ENCODE data around the gene ARID1B. TPM values are rescaled to one million over a fixed set of nuclear protein-coding genes. Genes with fewer than 3 reads are reported as not detected.

The ARID1B gene
- total RNA-seq, 4 donors from 2014 or later: 70.5 to 135 (median 78.2) TPM

GRCh38 chr6:156862711-156863110 lies 85.5 kb downstream of the ARID1B start:
- no peak for ATAC-seq (ENCODE audit: low FRiP score)
- no peak for TF ChIP-seq CTCF (IDR thresholded peaks at IDR 0.05)
- DNase-seq (ENCODE audit: low spot score): no peak

- DNase-seq (ENCODE audit: low spot score) (no peak), ATAC-seq (ENCODE audit: low FRiP score) (no peak)
- no peak for TF ChIP-seq CTCF (IDR thresholded peaks at IDR 0.05)
Observed at GRCh38 chr6:156863504-156863903, 86.3 kb downstream of the ARID1B start.

GRCh38 chr6:156864557-156864956 lies 87.4 kb downstream of the ARID1B start:
- no peak for DNase-seq (ENCODE audit: low spot score)
- ATAC-seq (ENCODE audit: low FRiP score): no peak
- TF ChIP-seq CTCF (IDR thresholded peaks at IDR 0.05): no peak

GRCh38 chr6:156865019-156865629 lies 87.9 kb downstream of the ARID1B start:
- no peak for DNase-seq (ENCODE audit: low spot score)
- no peak for ATAC-seq (ENCODE audit: low FRiP score)
- no peak for TF ChIP-seq CTCF (IDR thresholded peaks at IDR 0.05)

- DNase-seq (ENCODE audit: low spot score): no peak
- TF ChIP-seq CTCF (IDR thresholded peaks at IDR 0.05): no peak
- no peak for ATAC-seq (ENCODE audit: low FRiP score)
Observed at GRCh38 chr6:156866220-156867015, 89.2 kb downstream of the ARID1B start.

- ATAC-seq (ENCODE audit: low FRiP score): no peak
- no peak for DNase-seq (ENCODE audit: low spot score)
- no peak for TF ChIP-seq CTCF (IDR thresholded peaks at IDR 0.05)
Observed at GRCh38 chr6:156867121-156867520, 89.9 kb downstream of the ARID1B start.

- DNase-seq (ENCODE audit: low spot score): no peak
- no peak for TF ChIP-seq CTCF (IDR thresholded peaks at IDR 0.05)
- no peak for ATAC-seq (ENCODE audit: low FRiP score)
Observed at GRCh38 chr6:156868385-156868784, 91.2 kb downstream of the ARID1B start.
